K562 (cell line): ENCODE data around the gene NOM1. TPM values are rescaled to one million over a fixed set of nuclear protein-coding genes. Genes with fewer than 3 reads are reported as not detected.

Experiments used
- ASH1L ChIP-seq: fragments of 450-650 bp; IDR thresholded peaks from 2 replicates; pipeline ENCODE4 v1.6.1; 2018; ENCODE audit warnings: borderline replicate concordance, mild to moderate bottlenecking, low read depth; ENCODE audit not compliant: partially characterized antibody
- BRD9 ChIP-seq: fragments of 450-650 bp; IDR thresholded peaks from 2 replicates; pipeline ENCODE4 v1.6.1; 2018; ENCODE audit warnings: low read depth; ENCODE audit not compliant: partially characterized antibody
- DMBX1 ChIP-seq: fragments of 250-450 bp; sonication (Bioruptor Pico); IDR thresholded peaks from 2 replicates; pipeline ENCODE4 v1.8.0; 2022; ENCODE audit warnings: inconsistent platforms, mild to moderate bottlenecking, moderate library complexity, borderline replicate concordance
- ETS2 ChIP-seq: IDR thresholded peaks from 2 replicates; pipeline ENCODE4 v1.6.1; 2016; ENCODE audit warnings: borderline replicate concordance, missing genetic modification characterization, mild to moderate bottlenecking, moderate library complexity, missing compliant biosample characterization; ENCODE audit not compliant: poor library complexity, severe bottlenecking
- HDAC6 ChIP-seq: IDR thresholded peaks from 2 replicates; pipeline ENCODE4 v1.6.1; 2012; ENCODE audit warnings: low read depth, mild to moderate bottlenecking, control low read depth, inconsistent platforms, low read length, moderate library complexity
- HDAC8 ChIP-seq: fragments of 450-650 bp; IDR thresholded peaks from 2 replicates; pipeline ENCODE4 v1.6.1; 2016; ENCODE audit warnings: mild to moderate bottlenecking, missing genetic modification characterization, moderate library complexity, missing compliant biosample characterization
- HDGF ChIP-seq: fragments of 450-650 bp; IDR thresholded peaks from 2 replicates; pipeline ENCODE4 v1.6.1; 2016
- HNRNPUL1 ChIP-seq: fragments of 200-400 bp; formaldehyde crosslinking; IDR thresholded peaks from 2 replicates; pipeline ENCODE4 v1.6.1; 2017; ENCODE audit warnings: low read length
- JUNB ChIP-seq: fragments of 450-650 bp; formaldehyde crosslinking; conservative IDR thresholded peaks from 2 replicates; pipeline ENCODE4 v1.4.0; 2020; ENCODE audit warnings: mild to moderate bottlenecking
- NFXL1 ChIP-seq: fragments of 450-650 bp; formaldehyde crosslinking; IDR thresholded peaks from 2 replicates; pipeline ENCODE4 v1.4.0; 2021; ENCODE audit warnings: mild to moderate bottlenecking
- PHF20 ChIP-seq: fragments of 450-650 bp; IDR thresholded peaks from 2 replicates; pipeline ENCODE4 v1.6.1; 2018; ENCODE audit not compliant: partially characterized antibody
- RFX1 ChIP-seq: fragments of 450-650 bp; IDR thresholded peaks from 2 replicates; pipeline ENCODE4 v1.6.1; 2016; ENCODE audit warnings: mild to moderate bottlenecking, moderate library complexity
- SETDB1 ChIP-seq: IDR thresholded peaks from one replicate; pipeline ENCODE4 v1.6.1; 2012; ENCODE audit warnings: low read length, control low read depth, inconsistent platforms
- SMARCE1 ChIP-seq: fragments of 450-650 bp; IDR thresholded peaks from 2 replicates; pipeline ENCODE4 v1.7.1; 2016; ENCODE audit warnings: mild to moderate bottlenecking
- SNIP1 ChIP-seq: fragments of 450-650 bp; IDR thresholded peaks from 2 replicates; pipeline ENCODE4 v1.7.1; 2017; ENCODE audit warnings: low read depth, mild to moderate bottlenecking
- YY1 ChIP-seq, 3 experiments: IDR thresholded peaks; 2 replicates each; pipeline ENCODE4 v1.6.1; 2011; ENCODE audit warnings: low read length in 2 of 3, mild to moderate bottlenecking in 2 of 3, moderate library complexity in 2 of 3, borderline replicate concordance in 1 of 3, control low read depth in 1 of 3, low read depth in 1 of 3; ENCODE audit not compliant: insufficient read depth in 3 of 3, insufficient replicate concordance in 2 of 3, control insufficient read depth in 1 of 3, insufficient read length in 1 of 3; ENCODE audit errors: extremely low read depth in 1 of 3
- ZNF146 ChIP-seq: IDR thresholded peaks from one replicate; pipeline ENCODE4 v1.6.1; 2018; ENCODE audit warnings: missing compliant biosample characterization; ENCODE audit not compliant: unreplicated experiment
- ZNF436 ChIP-seq: fragments of 250-450, 450-650 bp; sonication (Bioruptor Pico); formaldehyde crosslinking; IDR thresholded peaks from 2 replicates; pipeline ENCODE4 v1.7.0; 2020; ENCODE audit warnings: mild to moderate bottlenecking
- polyA plus RNA-seq, 8 experiments: library from polyadenylated mRNA; depleted of rRNA in 4 of 8; stranded (reverse) in 5 of 8; unstranded in 3 of 8; fragments of >200 nt; fragmentation: Nextera tagmentation in 2 of 8; fragmentation: Illumina TruSeq in 1 of 8; extraction: Ambion mirVana in 2 of 8; extraction: Trizol in 1 of 8; gene quantifications; 2 replicates each; pipeline versions ENCODE4 v1.2.1 to v1.2.3, GENCODE V29; 2011 to 2014; ENCODE audit warnings: inconsistent platforms in 1 of 8, missing spikeins in 1 of 8
- total RNA-seq, 7 experiments: library from RNA; depleted of rRNA in 6 of 7; stranded (reverse); fragments of >200 nt in 6 of 7; fragmentation: Illumina TruSeq in 2 of 7; extraction: Trizol in 2 of 7; gene quantifications; 2 replicates each; pipeline versions ENCODE4 v1.2.1 to v1.2.3, GENCODE V29; 2011 to 2021; ENCODE audit warnings: low replicate concordance in 1 of 7
- TF ChIP-seq, protein P1 (sequence below): fragments of 450-650 bp; formaldehyde crosslinking; IDR thresholded peaks from 2 replicates; pipeline ENCODE4 v1.4.0; 2020; ENCODE audit warnings: mild to moderate bottlenecking, mixed read lengths
- TF ChIP-seq, protein P2 (sequence below): fragments of 450-650 bp; formaldehyde crosslinking; IDR thresholded peaks from 2 replicates; pipeline ENCODE4 v1.4.0; 2022; ENCODE audit warnings: missing genetic modification characterization
- TF ChIP-seq, protein P3 (sequence below): fragments of 450-650 bp; IDR thresholded peaks from 2 replicates; pipeline ENCODE4 v1.6.1; 2017; ENCODE audit warnings: antibody characterized with exemption, mild to moderate bottlenecking

Gene NOM1
- total and polyA plus RNA-seq, 9 of the 15 experiments (the other 6 are each of a cell fraction or from before 2014, with no cell fraction given): 6.8 to 47.3 (median 37.4) TPM

DNA sequence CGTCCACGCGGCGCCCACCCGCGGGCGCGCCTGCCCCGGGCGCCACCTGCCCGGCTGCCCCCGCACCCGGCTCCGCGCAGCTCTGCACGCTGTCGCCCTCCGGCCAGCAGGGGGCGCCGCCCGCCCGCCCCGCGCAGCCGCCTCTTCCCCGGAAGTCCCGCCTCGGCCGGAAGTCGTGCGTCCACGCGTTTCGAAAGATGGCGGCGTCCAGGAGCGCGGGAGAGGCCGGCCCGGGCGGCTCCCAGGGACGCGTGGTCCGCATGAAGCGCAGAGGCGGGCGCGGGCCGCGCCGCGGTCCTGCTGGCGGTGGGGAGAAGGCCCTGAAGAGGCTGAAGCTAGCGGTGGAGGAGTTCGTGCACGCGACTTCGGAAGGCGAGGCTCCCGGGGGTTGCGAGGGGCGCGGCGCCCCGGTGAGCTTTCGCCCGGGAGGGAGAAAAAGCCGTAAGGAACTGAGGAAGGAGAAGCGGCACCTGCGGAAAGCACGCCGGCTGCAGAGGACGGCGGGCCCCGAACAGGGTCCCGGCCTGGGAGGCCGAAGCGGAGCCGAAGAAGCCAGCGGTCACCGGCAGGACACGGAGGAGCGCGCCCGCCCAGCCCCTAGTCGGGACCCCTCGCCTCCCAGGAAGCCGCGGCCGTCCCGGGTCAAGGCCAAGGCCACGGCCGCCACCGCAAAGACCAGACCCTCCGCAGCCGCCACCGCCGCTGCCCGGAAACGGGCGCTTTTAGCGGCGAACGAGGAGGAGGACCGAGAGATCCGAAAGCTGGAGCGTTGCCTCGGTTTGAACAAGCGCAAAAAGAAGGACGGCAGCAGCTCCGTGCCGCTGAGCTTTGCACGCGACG is at the start of gene NOM1 (continued):
- TF ChIP-seq, protein P1, sequence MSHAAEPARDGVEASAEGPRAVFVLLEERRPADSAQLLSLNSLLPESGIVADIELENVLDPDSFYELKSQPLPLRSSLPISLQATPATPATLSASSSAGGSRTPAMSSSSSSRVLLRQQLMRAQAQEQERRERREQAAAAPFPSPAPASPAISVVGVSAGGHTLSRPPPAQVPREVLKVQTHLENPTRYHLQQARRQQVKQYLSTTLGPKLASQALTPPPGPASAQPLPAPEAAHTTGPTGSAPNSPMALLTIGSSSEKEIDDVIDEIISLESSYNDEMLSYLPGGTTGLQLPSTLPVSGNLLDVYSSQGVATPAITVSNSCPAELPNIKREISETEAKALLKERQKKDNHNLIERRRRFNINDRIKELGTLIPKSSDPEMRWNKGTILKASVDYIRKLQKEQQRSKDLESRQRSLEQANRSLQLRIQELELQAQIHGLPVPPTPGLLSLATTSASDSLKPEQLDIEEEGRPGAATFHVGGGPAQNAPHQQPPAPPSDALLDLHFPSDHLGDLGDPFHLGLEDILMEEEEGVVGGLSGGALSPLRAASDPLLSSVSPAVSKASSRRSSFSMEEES (CRISPR knock-in tag): no peak
- TF ChIP-seq, protein P2, sequence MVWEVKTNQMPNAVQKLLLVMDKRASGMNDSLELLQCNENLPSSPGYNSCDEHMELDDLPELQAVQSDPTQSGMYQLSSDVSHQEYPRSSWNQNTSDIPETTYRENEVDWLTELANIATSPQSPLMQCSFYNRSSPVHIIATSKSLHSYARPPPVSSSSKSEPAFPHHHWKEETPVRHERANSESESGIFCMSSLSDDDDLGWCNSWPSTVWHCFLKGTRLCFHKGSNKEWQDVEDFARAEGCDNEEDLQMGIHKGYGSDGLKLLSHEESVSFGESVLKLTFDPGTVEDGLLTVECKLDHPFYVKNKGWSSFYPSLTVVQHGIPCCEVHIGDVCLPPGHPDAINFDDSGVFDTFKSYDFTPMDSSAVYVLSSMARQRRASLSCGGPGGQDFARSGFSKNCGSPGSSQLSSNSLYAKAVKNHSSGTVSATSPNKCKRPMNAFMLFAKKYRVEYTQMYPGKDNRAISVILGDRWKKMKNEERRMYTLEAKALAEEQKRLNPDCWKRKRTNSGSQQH (CRISPR knock-in tag): 0 out of 2 replicates have a peak, but pooled peaks have one; percentile 57
- TF ChIP-seq SETDB1: peak; percentile 25
- TF ChIP-seq SNIP1: no peak
- TF ChIP-seq, protein P3, sequence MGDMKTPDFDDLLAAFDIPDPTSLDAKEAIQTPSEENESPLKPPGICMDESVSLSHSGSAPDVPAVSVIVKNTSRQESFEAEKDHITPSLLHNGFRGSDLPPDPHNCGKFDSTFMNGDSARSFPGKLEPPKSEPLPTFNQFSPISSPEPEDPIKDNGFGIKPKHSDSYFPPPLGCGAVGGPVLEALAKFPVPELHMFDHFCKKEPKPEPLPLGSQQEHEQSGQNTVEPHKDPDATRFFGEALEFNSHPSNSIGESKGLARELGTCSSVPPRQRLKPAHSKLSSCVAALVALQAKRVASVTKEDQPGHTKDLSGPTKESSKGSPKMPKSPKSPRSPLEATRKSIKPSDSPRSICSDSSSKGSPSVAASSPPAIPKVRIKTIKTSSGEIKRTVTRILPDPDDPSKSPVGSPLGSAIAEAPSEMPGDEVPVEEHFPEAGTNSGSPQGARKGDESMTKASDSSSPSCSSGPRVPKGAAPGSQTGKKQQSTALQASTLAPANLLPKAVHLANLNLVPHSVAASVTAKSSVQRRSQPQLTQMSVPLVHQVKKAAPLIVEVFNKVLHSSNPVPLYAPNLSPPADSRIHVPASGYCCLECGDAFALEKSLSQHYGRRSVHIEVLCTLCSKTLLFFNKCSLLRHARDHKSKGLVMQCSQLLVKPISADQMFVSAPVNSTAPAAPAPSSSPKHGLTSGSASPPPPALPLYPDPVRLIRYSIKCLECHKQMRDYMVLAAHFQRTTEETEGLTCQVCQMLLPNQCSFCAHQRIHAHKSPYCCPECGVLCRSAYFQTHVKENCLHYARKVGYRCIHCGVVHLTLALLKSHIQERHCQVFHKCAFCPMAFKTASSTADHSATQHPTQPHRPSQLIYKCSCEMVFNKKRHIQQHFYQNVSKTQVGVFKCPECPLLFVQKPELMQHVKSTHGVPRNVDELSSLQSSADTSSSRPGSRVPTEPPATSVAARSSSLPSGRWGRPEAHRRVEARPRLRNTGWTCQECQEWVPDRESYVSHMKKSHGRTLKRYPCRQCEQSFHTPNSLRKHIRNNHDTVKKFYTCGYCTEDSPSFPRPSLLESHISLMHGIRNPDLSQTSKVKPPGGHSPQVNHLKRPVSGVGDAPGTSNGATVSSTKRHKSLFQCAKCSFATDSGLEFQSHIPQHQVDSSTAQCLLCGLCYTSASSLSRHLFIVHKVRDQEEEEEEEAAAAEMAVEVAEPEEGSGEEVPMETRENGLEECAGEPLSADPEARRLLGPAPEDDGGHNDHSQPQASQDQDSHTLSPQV: peak; percentile 76; the same call in 1 of the 2 replicates
- no peak for TF ChIP-seq JUNB (CRISPR knock-in tag)
- peak; percentile 94 for TF ChIP-seq PHF20
- no peak for TF ChIP-seq HDGF
- no peak for TF ChIP-seq RFX1
- no peak for TF ChIP-seq SMARCE1
- no peak for TF ChIP-seq ASH1L
- TF ChIP-seq HDAC8 (tag): no peak
- TF ChIP-seq DMBX1: no peak
- no peak for TF ChIP-seq ZNF436
- no peak for TF ChIP-seq HNRNPUL1
- TF ChIP-seq HDAC6: no peak
- no peak for TF ChIP-seq BRD9
- TF ChIP-seq NFXL1 (CRISPR knock-in tag): no peak
- TF ChIP-seq YY1 (IDR thresholded peaks at IDR 0.05; ENCODE audit: borderline replicate concordance in 1 of 3, control insufficient read depth in 1 of 3, extremely low read depth in 1 of 3, insufficient read depth in 3 of 3, insufficient read length in 1 of 3, insufficient replicate concordance in 2 of 3, low read depth in 1 of 3, low read length in 2 of 3): peak; percentile 95 to 99 (median 98)
- no peak for TF ChIP-seq ZNF146 (CRISPR knock-in tag)
- no peak for TF ChIP-seq ETS2 (tag)
